GM10248 (cell line): ENCODE measurements around the gene DIPK2A.

Experiments
- CTCF ChIA-PET: fragments of 300-600 bp; sonication (Branson Sonifier 250); formaldehyde crosslinking; extraction: SDS; loops from one replicate; lab custom pipeline; 2021; ENCODE audit warnings: antibody characterized with exemption; lab: Yijun Ruan, JAX
- POLR2A ChIA-PET: fragments of 350-650 bp; sonication (Branson Sonifier 250); formaldehyde crosslinking; extraction: SDS; loops from one replicate; lab custom pipeline; 2020; ENCODE audit warnings: antibody characterized with exemption; lab: Yijun Ruan, JAX
- DNase-seq: peaks from one replicate; pipeline ENCODE4 v3.0.0; 2012; ENCODE audit errors: extremely low spot score
- CTCF ChIP-seq: IDR thresholded peaks from 2 replicates; pipeline ENCODE4 v1.5.1; 2012; ENCODE audit warnings: mild to moderate bottlenecking, low read depth; ENCODE audit errors: extremely low read depth, missing control alignments, control extremely low read depth

Gene DIPK2A

GRCh38 chr3:143957453-143957852 lies 14.2 kb upstream of the DIPK2A start:
- TF ChIP-seq CTCF: no peak
- no peak for DNase-seq
- CTCF ChIA-PET: interaction anchor here (1.0 to 1.5 kb wide), 4 partner anchors 14 to 88 kb away, joined by 3 to 5 read pairs (median 4); partner anchors contain the start of gene DIPK2A
- POLR2A ChIA-PET: no interaction called here

GRCh38 chr3:143958966-143959365 lies 12.7 kb upstream of the DIPK2A start:
- ChIA-PET POLR2A (interaction anchor here (2.1 kb wide), 1 partner anchor 13 kb away, joined by 5 read pairs; the partner anchor contains the start of gene DIPK2A), CTCF (interaction anchor here (1.3 kb wide), 1 partner anchor 9 kb away, joined by 3 read pairs; no protein-coding TSS in a partner anchor)
- DNase-seq: no peak
- TF ChIP-seq CTCF: no peak

- ChIA-PET CTCF (no interaction called here), POLR2A (no interaction called here)
- TF ChIP-seq CTCF: no peak
- DNase-seq: no peak
These were observed 10.3 kb upstream of the DIPK2A start for GRCh38 chr3:143961342-143961741.

GRCh38 chr3:143963946-143964345 lies 7.7 kb upstream of the DIPK2A start:
- DNase-seq: no peak
- ChIA-PET POLR2A (no interaction called here), CTCF (interaction anchor here (0.9 to 2.0 kb wide), 2 partner anchors 11 to 14 kb away, joined by 3 to 5 read pairs; no protein-coding TSS in a partner anchor)
- no peak for TF ChIP-seq CTCF

- TF ChIP-seq CTCF: no peak
- CTCF ChIA-PET: interaction anchor here (1.0 to 2.7 kb wide), 11 partner anchors 8 to 450 kb away, joined by 3 to 13 read pairs (median 4); no protein-coding TSS in a partner anchor
- DNase-seq: peak; percentile 51
- POLR2A ChIA-PET: interaction anchor here (0.6 to 1.6 kb wide), 7 partner anchors 11 to 896 kb away, joined by 3 to 5 read pairs (median 3); no protein-coding TSS in a partner anchor
These were observed 757 bp upstream of the DIPK2A start for GRCh38 chr3:143970773-143971358.

- ChIA-PET POLR2A (interaction anchor here (0.7 to 1.6 kb wide), 15 partner anchors 8 to 814 kb away, joined by 3 to 6 read pairs (median 4); no protein-coding TSS in a partner anchor), CTCF (interaction anchor here (0.8 to 5.7 kb wide), 20 partner anchors 8 to 804 kb away, joined by 3 to 25 read pairs (median 4); no protein-coding TSS in a partner anchor)
- no peak for TF ChIP-seq CTCF
- no peak for DNase-seq
These were observed 507 bp downstream of the DIPK2A start for GRCh38 chr3:143972155-143972504.
